ENCODE measurements around the gene PRCC.

GRCh38 chr1:156767879-156768604 lies 707 bp downstream of the PRCC start:
- TF ChIP-seq CTCF (IDR thresholded peaks at IDR 0.05) (no peak), POLR2A (IDR thresholded peaks at IDR 0.05) (no peak)
